RWPE1 (cell line): ENCODE data around the gene IFNL3.

Experiments used
- CTCF ChIA-PET: fragments of 350-600 bp; sonication (Branson Sonifier 250); formaldehyde crosslinking; extraction: SDS; loops from one replicate; lab custom pipeline; 2021; lab: Yijun Ruan, JAX
- POLR2A ChIA-PET: fragments of 400-600 bp; formaldehyde crosslinking; extraction: SDS; loops from one replicate; lab custom pipeline; 2020; ENCODE audit warnings: antibody characterized with exemption; ENCODE audit not compliant: low non-redundant PET; lab: Yijun Ruan, JAX
- DNase-seq: peaks from one replicate; pipeline ENCODE4 v3.0.0; 2012; ENCODE audit warnings: low spot score
- H3K27ac ChIP-seq: fragments of 450-650 bp; 2 replicates; pipeline ENCODE4 v1.5.1; 2017
- TF ChIP-seq, protein P1 (sequence below): fragments of 450-650 bp; conservative IDR thresholded peaks from 2 replicates; pipeline ENCODE4 v1.5.1; 2017; ENCODE audit warnings: low read depth, mild to moderate bottlenecking

Gene IFNL3

DNA sequence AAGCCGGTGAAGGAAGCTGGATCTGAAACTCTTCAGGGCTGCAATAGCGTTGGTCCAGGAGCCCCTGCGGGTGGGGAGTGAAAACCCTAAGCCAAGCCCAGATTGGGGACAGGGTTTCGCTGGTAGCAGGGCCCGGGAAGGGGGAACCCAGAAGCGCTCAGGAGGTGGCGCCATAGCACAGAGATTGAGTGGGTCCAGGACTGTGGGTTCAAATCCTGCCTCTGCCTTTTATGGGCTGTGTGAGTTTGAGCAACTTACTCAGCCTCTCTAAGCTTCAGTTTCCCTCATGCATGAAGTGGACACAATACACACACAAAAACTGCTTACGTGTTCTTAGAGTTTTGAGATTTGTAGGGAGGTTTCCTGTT is 32.4 kb downstream of the IFNL3 start:
- TF ChIP-seq, protein P1, sequence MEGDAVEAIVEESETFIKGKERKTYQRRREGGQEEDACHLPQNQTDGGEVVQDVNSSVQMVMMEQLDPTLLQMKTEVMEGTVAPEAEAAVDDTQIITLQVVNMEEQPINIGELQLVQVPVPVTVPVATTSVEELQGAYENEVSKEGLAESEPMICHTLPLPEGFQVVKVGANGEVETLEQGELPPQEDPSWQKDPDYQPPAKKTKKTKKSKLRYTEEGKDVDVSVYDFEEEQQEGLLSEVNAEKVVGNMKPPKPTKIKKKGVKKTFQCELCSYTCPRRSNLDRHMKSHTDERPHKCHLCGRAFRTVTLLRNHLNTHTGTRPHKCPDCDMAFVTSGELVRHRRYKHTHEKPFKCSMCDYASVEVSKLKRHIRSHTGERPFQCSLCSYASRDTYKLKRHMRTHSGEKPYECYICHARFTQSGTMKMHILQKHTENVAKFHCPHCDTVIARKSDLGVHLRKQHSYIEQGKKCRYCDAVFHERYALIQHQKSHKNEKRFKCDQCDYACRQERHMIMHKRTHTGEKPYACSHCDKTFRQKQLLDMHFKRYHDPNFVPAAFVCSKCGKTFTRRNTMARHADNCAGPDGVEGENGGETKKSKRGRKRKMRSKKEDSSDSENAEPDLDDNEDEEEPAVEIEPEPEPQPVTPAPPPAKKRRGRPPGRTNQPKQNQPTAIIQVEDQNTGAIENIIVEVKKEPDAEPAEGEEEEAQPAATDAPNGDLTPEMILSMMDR, result no peak; the same call in 1 of the 2 replicates
- ChIA-PET CTCF (interaction anchor here (0.6 kb wide), 1 partner anchor 90 kb away, joined by 3 read pairs; no protein-coding TSS in a partner anchor), POLR2A (no interaction called here)
- no peak for DNase-seq
- no peak overlapping the region for H3K27ac ChIP-seq

- CTCF ChIA-PET, result interaction anchor here (0.6 to 0.7 kb wide), 3 partner anchors 45 to 116 kb away, joined by 3 read pairs; no protein-coding TSS in a partner anchor
- DNase-seq, result no peak
These were observed 33.0 kb downstream of the IFNL3 start for GRCh38 chr19:39211731-39212374.

DNA sequence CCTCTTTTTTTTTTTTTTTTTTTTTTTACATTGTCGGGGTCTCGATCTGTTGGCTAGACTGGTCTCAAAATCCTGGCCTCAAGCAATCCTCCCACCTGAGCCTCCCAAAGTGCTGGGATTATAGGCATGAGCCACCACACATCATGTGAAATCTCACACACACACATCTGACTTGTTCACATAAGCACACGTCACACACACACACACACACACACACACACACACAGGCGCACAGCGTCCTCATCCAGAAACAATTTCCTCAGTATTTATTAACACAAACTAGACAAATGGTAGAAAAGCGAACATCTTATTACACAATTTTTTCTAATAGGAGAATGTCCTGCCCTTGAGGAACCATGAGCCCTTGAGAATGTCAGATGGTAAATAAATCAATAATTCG is 35.6 kb downstream of the IFNL3 start:
- DNase-seq, result no peak
- TF ChIP-seq, protein P1, result no peak
- H3K27ac ChIP-seq, result no peak overlapping the region
- ChIA-PET CTCF (no interaction called here), POLR2A (no interaction called here)

More at GRCh38 chr19:39211731-39212374, 33.0 kb downstream of the IFNL3 start:
- POLR2A ChIA-PET, result interaction anchor here (0.6 kb wide), 1 partner anchor 200 kb away, joined by 3 read pairs; no protein-coding TSS in a partner anchor
- TF ChIP-seq, protein P1, result no peak
- no peak overlapping the region for H3K27ac ChIP-seq

DNA sequence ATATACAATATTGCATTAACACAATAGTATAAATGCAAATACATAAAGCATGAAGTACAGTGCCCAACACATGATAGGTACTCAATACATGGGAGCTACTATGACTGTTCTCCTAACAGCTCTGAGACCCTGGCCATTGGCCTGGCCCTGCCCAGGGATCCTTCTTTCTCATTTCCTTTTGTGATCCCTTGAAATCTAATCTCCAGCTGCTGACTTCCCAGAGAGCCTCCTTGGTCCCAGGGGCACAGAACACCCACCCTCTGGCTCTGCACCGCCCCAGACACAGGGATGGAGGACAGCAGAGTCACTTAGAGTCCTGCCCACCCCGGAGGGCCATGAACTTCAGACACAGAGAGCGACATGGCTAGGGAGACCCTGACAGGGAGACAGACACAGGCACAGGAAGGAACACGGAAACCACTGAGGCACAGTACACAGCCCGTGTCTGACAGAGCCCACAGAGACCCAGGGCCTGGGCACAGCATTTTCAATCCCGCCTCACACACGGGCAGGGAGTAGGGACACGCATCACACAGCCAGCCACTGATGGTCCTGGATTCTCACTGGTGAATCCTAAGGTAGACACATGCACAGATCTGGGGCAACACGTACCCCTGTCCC is 36.5 kb downstream of the IFNL3 start:
- no peak for DNase-seq
- no peak overlapping the region for H3K27ac ChIP-seq
- CTCF ChIA-PET, result interaction anchor here (1.6 kb wide), 1 partner anchor 10 kb away, joined by 4 read pairs; no protein-coding TSS in a partner anchor
- TF ChIP-seq, protein P1, result no peak
- POLR2A ChIA-PET, result no interaction called here

GRCh38 chr19:39207293-39207836 is 37.4 kb downstream of the IFNL3 start:
- no peak overlapping the region for H3K27ac ChIP-seq
- CTCF ChIA-PET, result interaction anchor here (1.6 kb wide), 1 partner anchor 9 kb away, joined by 4 read pairs; no protein-coding TSS in a partner anchor
- DNase-seq, result no peak
- POLR2A ChIA-PET, result no interaction called here
- TF ChIP-seq, protein P1, result no peak

DNA sequence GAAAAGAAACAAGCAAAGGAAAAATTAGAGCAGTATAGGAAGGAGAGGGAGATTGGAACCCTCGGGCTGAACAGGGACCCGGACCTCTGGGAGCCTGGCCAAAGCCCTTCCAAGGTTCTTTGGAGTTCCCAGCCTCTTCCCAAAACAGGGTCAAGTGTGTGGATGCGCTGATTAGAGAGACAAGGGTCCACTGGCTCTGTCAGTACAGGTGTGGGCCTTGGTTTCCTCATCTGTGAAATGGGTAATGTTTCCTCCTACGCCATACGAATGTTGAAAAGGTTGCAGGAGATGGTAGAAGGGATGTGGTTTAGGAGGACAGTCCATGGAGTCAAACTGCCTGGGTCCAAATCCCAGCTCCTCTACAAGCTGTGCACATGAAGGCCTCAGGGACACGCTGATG is 38.7 kb downstream of the IFNL3 start:
- no peak for DNase-seq
- H3K27ac ChIP-seq, result no peak overlapping the region
- POLR2A ChIA-PET, result no interaction called here
- CTCF ChIA-PET, result interaction anchor here (0.5 kb wide), 1 partner anchor 440 kb away, joined by 6 read pairs; no protein-coding TSS in a partner anchor
- TF ChIP-seq, protein P1, result no peak
